H9 (cell line): ENCODE measurements around the gene ARHGEF17. TPM values are rescaled to one million over a fixed set of nuclear protein-coding genes. Genes with fewer than 3 reads are reported as not detected.

Experiments
- DNase-seq: peaks from one replicate; pipeline ENCODE4 v3.0.0-alpha.2; 2017
- H2AFZ ChIP-seq: one replicate; pipeline ENCODE4 v1.6.1; 2013; ENCODE audit warnings: mild to moderate bottlenecking, low read length, control low read depth, moderate library complexity
- H2AK5ac ChIP-seq: 2 replicates; pipeline ENCODE4 v1.6.1; 2013; ENCODE audit warnings: low read length, control low read depth, mixed read lengths; ENCODE audit not compliant: insufficient read length
- H2BK120ac ChIP-seq: one replicate; pipeline ENCODE4 v1.6.1; 2013; ENCODE audit warnings: low read depth, mild to moderate bottlenecking, low read length, control low read depth, inconsistent platforms; ENCODE audit not compliant: poor library complexity, severe bottlenecking
- H2BK12ac ChIP-seq: 2 replicates; pipeline ENCODE4 v1.6.1; 2013; ENCODE audit warnings: low read length, control low read depth, mixed read lengths, low read depth; ENCODE audit not compliant: insufficient read length
- H2BK15ac ChIP-seq: 2 replicates; pipeline ENCODE4 v1.6.1; 2013; ENCODE audit warnings: low read depth, low read length, control low read depth
- H2BK20ac ChIP-seq: one replicate; pipeline ENCODE4 v1.6.1; 2013; ENCODE audit warnings: low read depth, mild to moderate bottlenecking, low read length, control low read depth, inconsistent platforms; ENCODE audit not compliant: poor library complexity, severe bottlenecking
- H2BK5ac ChIP-seq: 2 replicates; pipeline ENCODE4 v1.6.1; 2013; ENCODE audit warnings: low read length, control low read depth, mixed read lengths; ENCODE audit not compliant: insufficient read length
- H3K14ac ChIP-seq: 2 replicates; pipeline ENCODE4 v1.6.1; 2013; ENCODE audit warnings: low read length, control low read depth; ENCODE audit not compliant: insufficient read depth
- H3K18ac ChIP-seq: 2 replicates; pipeline ENCODE4 v1.6.1; 2013; ENCODE audit warnings: low read depth, mild to moderate bottlenecking, mixed read lengths, low read length, control low read depth; ENCODE audit not compliant: insufficient read length
- H3K23ac ChIP-seq: 2 replicates; pipeline ENCODE4 v1.6.1; 2013; ENCODE audit warnings: low read length, control low read depth, mixed read lengths, low read depth; ENCODE audit not compliant: insufficient read length
- H3K23me2 ChIP-seq: 2 replicates; pipeline ENCODE4 v1.6.1; 2013; ENCODE audit warnings: low read depth, mild to moderate bottlenecking, mixed read lengths, low read length, control low read depth; ENCODE audit not compliant: insufficient read length, poor library complexity, severe bottlenecking
- H3K27ac ChIP-seq: 2 replicates; pipeline ENCODE4 v1.5.1; 2013; ENCODE audit warnings: low read length, control low read depth, mixed read lengths, low read depth; ENCODE audit not compliant: insufficient read length
- H3K27me3 ChIP-seq: 2 replicates; pipeline ENCODE4 v1.6.1; 2013; ENCODE audit warnings: low read length, control low read depth, inconsistent platforms; ENCODE audit not compliant: insufficient read depth
- H3K4ac ChIP-seq: 2 replicates; pipeline ENCODE4 v1.6.1; 2013; ENCODE audit warnings: low read depth, mild to moderate bottlenecking, control low read depth, inconsistent platforms, low read length, moderate library complexity
- H3K4me1 ChIP-seq: 2 replicates; pipeline ENCODE4 v1.6.1; 2013; ENCODE audit warnings: low read length, control low read depth, inconsistent platforms; ENCODE audit not compliant: insufficient read depth
- H3K4me2 ChIP-seq: 2 replicates; pipeline ENCODE4 v1.6.1; 2013; ENCODE audit warnings: low read length, control low read depth, mixed read lengths; ENCODE audit not compliant: insufficient read length, insufficient read depth
- H3K56ac ChIP-seq: 2 replicates; pipeline ENCODE4 v1.6.1; 2013; ENCODE audit warnings: low read depth, mild to moderate bottlenecking, mixed read lengths, low read length, control low read depth; ENCODE audit not compliant: insufficient read length
- H3K79me1 ChIP-seq: 2 replicates; pipeline ENCODE4 v1.6.1; 2013; ENCODE audit warnings: low read depth, mild to moderate bottlenecking, moderate library complexity, low read length, control low read depth, inconsistent platforms; ENCODE audit not compliant: insufficient read depth, poor library complexity, severe bottlenecking
- H3K79me2 ChIP-seq: 2 replicates; pipeline ENCODE4 v1.6.1; 2013; ENCODE audit warnings: low read length, control low read depth, inconsistent platforms; ENCODE audit not compliant: insufficient read depth
- H3K9ac ChIP-seq: 2 replicates; pipeline ENCODE4 v1.6.1; 2013; ENCODE audit warnings: low read length, control low read depth, mixed read lengths; ENCODE audit not compliant: insufficient read length; ENCODE audit errors: extremely low read depth
- H3K9me3 ChIP-seq: one replicate; pipeline ENCODE4 v1.6.1; 2013; ENCODE audit warnings: low read depth, low read length, inconsistent platforms; ENCODE audit not compliant: control insufficient read depth
- H3T11ph ChIP-seq: one replicate; pipeline ENCODE4 v1.6.1; 2013; ENCODE audit warnings: mild to moderate bottlenecking, low read length, control low read depth, inconsistent platforms
- H4K20me1 ChIP-seq: one replicate; pipeline ENCODE4 v1.6.1; 2013; ENCODE audit not compliant: control insufficient read depth, insufficient read length, insufficient read depth
- H4K5ac ChIP-seq: 2 replicates; pipeline ENCODE4 v1.6.1; 2013; ENCODE audit warnings: low read depth, mild to moderate bottlenecking, mixed read lengths, low read length, control low read depth; ENCODE audit not compliant: insufficient read length
- H4K8ac ChIP-seq: replicated peaks from 2 replicates; pipeline ENCODE4 v1.6.1; 2013; ENCODE audit warnings: low read length, control low read depth, mixed read lengths, low read depth; ENCODE audit not compliant: insufficient read length
- H4K91ac ChIP-seq: 2 replicates; pipeline ENCODE4 v1.6.1; 2013; ENCODE audit warnings: low read depth, mild to moderate bottlenecking, moderate library complexity, mixed read lengths, low read length, control low read depth; ENCODE audit not compliant: insufficient read length
- H3K27ac Mint-ChIP-seq, 3 experiments: 2 replicates in 2 of 3; 3 replicates in 1 of 3; pipeline ENCODE4 v1.8.0; 2020 to 2021; ENCODE audit warnings: mixed read lengths in 3 of 3, mild to moderate bottlenecking in 1 of 3, moderate library complexity in 1 of 3
- H3K27me3 Mint-ChIP-seq: 2 replicates; pipeline ENCODE4 v1.8.0; 2021; ENCODE audit warnings: low read depth, mild to moderate bottlenecking, moderate library complexity, mixed read lengths
- H3K36me3 Mint-ChIP-seq, 3 experiments: 2 replicates in 2 of 3; 3 replicates in 1 of 3; pipeline ENCODE4 v1.8.0; 2020 to 2021; ENCODE audit warnings: low read depth in 3 of 3, mixed read lengths in 3 of 3; ENCODE audit not compliant: insufficient read depth in 1 of 3
- H3K4me1 Mint-ChIP-seq, 2 experiments: 2 replicates each; pipeline ENCODE4 v1.8.0; 2020; ENCODE audit warnings: mixed read lengths in 2 of 2
- H3K4me3 Mint-ChIP-seq, 2 experiments: 2 replicates in 1 of 2; 3 replicates in 1 of 2; pipeline ENCODE4 v1.8.0; 2020 to 2021; ENCODE audit warnings: mild to moderate bottlenecking in 2 of 2, mixed read lengths in 2 of 2, moderate library complexity in 1 of 2
- H3K9me3 Mint-ChIP-seq, 2 experiments: 2 replicates in 1 of 2; 3 replicates in 1 of 2; pipeline ENCODE4 v1.8.0; 2020; ENCODE audit warnings: mild to moderate bottlenecking in 2 of 2, mixed read lengths in 2 of 2, moderate library complexity in 1 of 2
- CTCF ChIP-seq: fragments of 200-600 bp; sonication (generic); conservative IDR thresholded peaks from 3 replicates; pipeline ENCODE4 v1.8.0; 2021; ENCODE audit warnings: antibody characterized with exemption, mild to moderate bottlenecking
- WGBS: extraction: QIAGEN DNeasy Blood & Tissue Kit; methylation state at CpG from one replicate; pipeline ENCODE4 v1.1.7; 2013; ENCODE audit warnings: missing lambda C conversion rate, low lambda C conversion rate, mixed read lengths; ENCODE audit not compliant: insufficient read length; ENCODE audit errors: extremely low coverage; 5-methylcytosine and 5-hydroxymethylcytosine counted together
- total RNA-seq: library from RNA; stranded (reverse); gene quantifications from 2 replicates; pipeline ENCODE4 v1.2.1, GENCODE V29; 2021

The ARHGEF17 gene
- total RNA-seq, 1 experiment from 2014 or later = 7.4 TPM

- no peak overlapping the region for H2BK120ac ChIP-seq
- H3T11ph ChIP-seq = no peak overlapping the region
- no peaks in the 10 kb centered on the region for H3K79me1 ChIP-seq
- Mint-ChIP-seq H3K27me3 (peaks cover 20% of the 10 kb centered on the region), H3K9me3 (no peaks in the 10 kb centered on the region; a peak in 1 of 5 replicates), H3K4me1 (peaks cover 26 to 49% of the 10 kb centered on the region in 2 experiments), H3K36me3 (no peaks in the 10 kb centered on the region), H3K4me3 (0 out of 5 replicates have a peak overlapping the region, but pooled peaks of 1 of the 2 experiments have one; percentile 20), H3K27ac (no peak overlapping the region; a peak in 1 of 7 replicates)
- H4K91ac ChIP-seq = no peak overlapping the region
- peaks cover 2% of the 10 kb centered on the region for H4K20me1 ChIP-seq
- H2BK20ac ChIP-seq = no peak overlapping the region
- H3K23me2 ChIP-seq = no peaks in the 10 kb centered on the region
- H3K18ac ChIP-seq = peak overlapping the region; percentile 56
- TF ChIP-seq CTCF = no peak
- H3K79me2 ChIP-seq = no peaks in the 10 kb centered on the region
- no peak overlapping the region for H3K23ac ChIP-seq
- no peaks in the 10 kb centered on the region for H3K4me1 ChIP-seq
- WGBS = no CpG with 5 or more reads among the region's 7 CpGs
- H3K56ac ChIP-seq = no peak overlapping the region
- H3K9ac ChIP-seq = no peak overlapping the region
- no peak overlapping the region for H4K5ac ChIP-seq
- H2BK5ac ChIP-seq = no peak overlapping the region
- H2BK15ac ChIP-seq = no peak overlapping the region
- no peak overlapping the region for H3K27ac ChIP-seq
- H3K4me2 ChIP-seq = no peak overlapping the region
- H2AK5ac ChIP-seq = no peak overlapping the region
- H3K14ac ChIP-seq = no peak overlapping the region
- no peak overlapping the region for H4K8ac ChIP-seq
- no peak overlapping the region for H3K4ac ChIP-seq
- peaks cover 2% of the 10 kb centered on the region; the same call in 1 of the 2 replicates for H3K27me3 ChIP-seq
- DNase-seq = peak; percentile 62
- H2AFZ ChIP-seq = no peak overlapping the region
- no peaks in the 10 kb centered on the region for H3K9me3 ChIP-seq
- no peak overlapping the region for H2BK12ac ChIP-seq
Observed at GRCh38 chr11:73269459-73270015, 38.5 kb upstream of the ARHGEF17 start.
